OCI-LY7 (cell line): Measurements from ENCODE around the gene RDH14. TPM values are rescaled to one million over a fixed set of nuclear protein-coding genes. Genes with fewer than 3 reads are reported as not detected.

ENCODE experiments used
- BruUV-seq: library from RNA; stranded (reverse); fragments of 400-500 nt; replicated peaks from 2 replicates; lab custom pipeline; 2021; lab: Mats Ljungman, UMichigan
- CTCF ChIA-PET: fragments of 300-600 bp; sonication (Branson Sonifier 250); formaldehyde crosslinking; loops from one replicate; lab custom pipeline; 2022; ENCODE audit warnings: antibody characterized with exemption; ENCODE audit not compliant: unreplicated experiment; lab: Charles Lee
- POLR2A ChIA-PET: fragments of 300-600 bp; sonication (Branson Sonifier 250); formaldehyde crosslinking; loops from one replicate; lab custom pipeline; 2022; ENCODE audit warnings: antibody characterized with exemption; lab: Charles Lee
- DNase-seq: peaks from one replicate; pipeline ENCODE4 v3.0.0-alpha.2; 2015; ENCODE audit warnings: low spot score
- H2AFZ ChIP-seq: fragments of 200-600 bp; sonication (generic), shearing (Covaris generic); 2 replicates; pipeline ENCODE4 v1.6.1; 2014; ENCODE audit warnings: mild to moderate bottlenecking, antibody characterized with exemption, low read length, moderate library complexity
- H3K27ac ChIP-seq: fragments of 200-600 bp; sonication (generic); 2 replicates; pipeline ENCODE4 v1.5.1; 2014; ENCODE audit warnings: mixed run types, low read depth, mild to moderate bottlenecking, moderate library complexity, low read length, inconsistent platforms; ENCODE audit not compliant: poor library complexity, severe bottlenecking
- H3K36me3 ChIP-seq: fragments of 200-600 bp; sonication (generic); 2 replicates; pipeline ENCODE4 v1.6.1; 2014; ENCODE audit warnings: mild to moderate bottlenecking, antibody characterized with exemption, low read length, moderate library complexity, mixed read lengths; ENCODE audit not compliant: insufficient read depth
- H3K4me1 ChIP-seq: fragments of 200-600 bp; sonication (generic); 2 replicates; pipeline ENCODE4 v1.5.1; 2014; ENCODE audit warnings: mild to moderate bottlenecking, low read length; ENCODE audit not compliant: insufficient read depth, poor library complexity, severe bottlenecking
- H3K4me2 ChIP-seq: fragments of 200-600 bp; sonication (generic); 2 replicates; pipeline ENCODE4 v1.6.1; 2014; ENCODE audit warnings: mild to moderate bottlenecking, low read length
- H3K4me3 ChIP-seq: fragments of 200-600 bp; sonication (generic); 2 replicates; pipeline ENCODE4 v1.5.1; 2014; ENCODE audit warnings: mild to moderate bottlenecking, low read depth, low read length; ENCODE audit not compliant: poor library complexity, severe bottlenecking
- H3K79me2 ChIP-seq: fragments of 200-600 bp; sonication (generic); 2 replicates; pipeline ENCODE4 v1.6.1; 2016; ENCODE audit warnings: low read depth, mild to moderate bottlenecking, low read length, moderate library complexity, mixed read lengths; ENCODE audit not compliant: insufficient read depth
- H3K9me2 ChIP-seq: fragments of 200-600 bp; sonication (generic); 2 replicates; pipeline ENCODE4 v1.6.1; 2016; ENCODE audit warnings: mild to moderate bottlenecking, low read length, mixed read lengths; ENCODE audit not compliant: insufficient read depth
- H3K9me3 ChIP-seq: fragments of 200-600 bp; sonication (generic); 2 replicates; pipeline ENCODE4 v1.6.1; 2014; ENCODE audit warnings: mild to moderate bottlenecking, mixed run types, low read length, mixed read lengths
- H4K20me1 ChIP-seq: fragments of 200-600 bp; sonication (generic); 2 replicates; pipeline ENCODE4 v1.6.1; 2014; ENCODE audit warnings: mild to moderate bottlenecking, antibody characterized with exemption, low read length, moderate library complexity, mixed read lengths; ENCODE audit not compliant: insufficient read depth
- EZH2phosphoT487 ChIP-seq: fragments of 200-600 bp; sonication (generic); IDR thresholded peaks from 2 replicates; pipeline ENCODE4 v1.6.1; 2018; ENCODE audit warnings: low read depth, borderline replicate concordance, mild to moderate bottlenecking, mixed run types, antibody characterized with exemption, low read length, moderate library complexity, mixed read lengths
- intact Hi-C: fragments of 100-400 bp; cut with micrococcal nuclease; formaldehyde crosslinking; loops from one replicate; pipeline ENCODE4 v1.10.0; 2022; ENCODE audit not compliant: unreplicated experiment
- total RNA-seq, 2 experiments: library from RNA; depleted of rRNA in 1 of 2; stranded (reverse); fragments of >200 nt in 1 of 2; shearing (Covaris generic) in 1 of 2; gene quantifications; 2 replicates each; pipeline ENCODE4 v1.2.3, GENCODE V29; 2014 to 2022
- TF ChIP-seq, protein P1 (sequence below): fragments of 200-600 bp; sonication (generic); conservative IDR thresholded peaks from 2 replicates; pipeline ENCODE4 v1.5.1; 2014; ENCODE audit warnings: mild to moderate bottlenecking, antibody characterized with exemption, low read length, moderate library complexity, mixed read lengths

Gene RDH14
- total RNA-seq, 2 experiments from 2014 or later: 20.6 to 25.2 TPM

- Histone ChIP-seq H4K20me1 (peaks cover 12% of the 10 kb centered on the region; the same call in 1 of the 2 replicates), H3K9me3 (peaks cover 7% of the 10 kb centered on the region; the same call in 1 of the 2 replicates), H3K4me1 (peaks cover 24% of the 10 kb centered on the region), H2AFZ (peak overlapping the region; percentile 81; the same call in 1 of the 2 replicates), H3K4me3 (peak overlapping the region; percentile 88), H3K36me3 (peaks cover 16% of the 10 kb centered on the region), H3K9me2 (no peaks in the 10 kb centered on the region), H3K79me2 (peaks cover 29% of the 10 kb centered on the region), H3K4me2 (peak overlapping the region; percentile 71), H3K27ac (peak overlapping the region; percentile 55)
- POLR2A ChIA-PET: interaction anchor here (0.6 to 2.6 kb wide), 10 partner anchors 11 to 788 kb away, joined by 3 to 10 read pairs (median 4); no protein-coding TSS in a partner anchor
- no peak for DNase-seq
- intact Hi-C loops: loop anchor here (2.0 to 5.0 kb wide), 3 partner anchors 41 to 1343 kb away; partner anchors contain the start of gene TTC32
- CTCF ChIA-PET: interaction anchor here (0.9 kb wide), 1 partner anchor 39 kb away, joined by 3 read pairs; no protein-coding TSS in a partner anchor
- TF ChIP-seq, protein P1, sequence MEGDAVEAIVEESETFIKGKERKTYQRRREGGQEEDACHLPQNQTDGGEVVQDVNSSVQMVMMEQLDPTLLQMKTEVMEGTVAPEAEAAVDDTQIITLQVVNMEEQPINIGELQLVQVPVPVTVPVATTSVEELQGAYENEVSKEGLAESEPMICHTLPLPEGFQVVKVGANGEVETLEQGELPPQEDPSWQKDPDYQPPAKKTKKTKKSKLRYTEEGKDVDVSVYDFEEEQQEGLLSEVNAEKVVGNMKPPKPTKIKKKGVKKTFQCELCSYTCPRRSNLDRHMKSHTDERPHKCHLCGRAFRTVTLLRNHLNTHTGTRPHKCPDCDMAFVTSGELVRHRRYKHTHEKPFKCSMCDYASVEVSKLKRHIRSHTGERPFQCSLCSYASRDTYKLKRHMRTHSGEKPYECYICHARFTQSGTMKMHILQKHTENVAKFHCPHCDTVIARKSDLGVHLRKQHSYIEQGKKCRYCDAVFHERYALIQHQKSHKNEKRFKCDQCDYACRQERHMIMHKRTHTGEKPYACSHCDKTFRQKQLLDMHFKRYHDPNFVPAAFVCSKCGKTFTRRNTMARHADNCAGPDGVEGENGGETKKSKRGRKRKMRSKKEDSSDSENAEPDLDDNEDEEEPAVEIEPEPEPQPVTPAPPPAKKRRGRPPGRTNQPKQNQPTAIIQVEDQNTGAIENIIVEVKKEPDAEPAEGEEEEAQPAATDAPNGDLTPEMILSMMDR: no peak
- TF ChIP-seq EZH2phosphoT487: no peak
- BruUV-seq: TSS peak; percentile 56
Observed at GRCh38 chr2:18559531-18560030, 872 bp downstream of the RDH14 start.

- intact Hi-C loops: no loop called here
- peak overlapping the region; percentile 71 for H3K4me2 ChIP-seq
- H3K4me3 ChIP-seq: no peak overlapping the region
- no peaks in the 10 kb centered on the region for H3K9me2 ChIP-seq
- TF ChIP-seq EZH2phosphoT487: no peak
- TF ChIP-seq, protein P1: no peak
- peaks cover 34% of the 10 kb centered on the region for H3K79me2 ChIP-seq
- CTCF ChIA-PET: no interaction called here
- no peak overlapping the region for H3K27ac ChIP-seq
- BruUV-seq: no TSS peak
- POLR2A ChIA-PET: interaction anchor here (0.6 to 2.6 kb wide), 4 partner anchors 9 to 171 kb away, joined by 3 to 11 read pairs (median 8); no protein-coding TSS in a partner anchor
- peaks cover 24% of the 10 kb centered on the region for H3K4me1 ChIP-seq
- H2AFZ ChIP-seq: no peak overlapping the region
- peaks cover 12% of the 10 kb centered on the region; the same call in 1 of the 2 replicates for H4K20me1 ChIP-seq
- peaks cover 27% of the 10 kb centered on the region for H3K36me3 ChIP-seq
- H3K9me3 ChIP-seq: no peaks in the 10 kb centered on the region
- DNase-seq: no peak
Observed at GRCh38 chr2:18558458-18558857, 2.0 kb downstream of the RDH14 start.

DNA sequence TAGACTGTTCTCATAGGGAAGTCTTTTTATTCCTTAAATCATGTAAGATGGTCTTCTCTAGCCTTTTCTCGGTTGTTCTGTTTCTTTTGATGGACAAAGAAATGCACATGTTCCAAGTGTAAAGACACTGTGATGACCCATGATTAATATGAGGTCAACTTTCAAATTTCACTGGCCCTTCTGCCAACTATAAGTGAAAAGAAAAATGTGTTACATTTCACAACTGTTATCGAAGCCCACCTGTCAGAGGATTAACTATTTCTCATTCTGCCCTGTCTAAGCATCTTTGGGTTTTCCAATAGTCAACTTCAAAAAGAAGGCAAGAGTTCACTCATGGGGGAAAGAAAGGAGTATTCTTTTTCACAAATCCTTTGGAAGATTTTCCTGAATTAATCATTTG lies 3.3 kb downstream of the RDH14 start:
- CTCF ChIA-PET: no interaction called here
- BruUV-seq: no TSS peak
- Histone ChIP-seq H3K9me2 (no peaks in the 10 kb centered on the region), H3K4me3 (no peak overlapping the region), H3K9me3 (no peaks in the 10 kb centered on the region), H2AFZ (no peak overlapping the region), H3K4me2 (no peak overlapping the region), H3K4me1 (peaks cover 24% of the 10 kb centered on the region), H3K27ac (no peak overlapping the region), H3K79me2 (peaks cover 34% of the 10 kb centered on the region), H3K36me3 (peaks cover 41% of the 10 kb centered on the region), H4K20me1 (peaks cover 12% of the 10 kb centered on the region; the same call in 1 of the 2 replicates)
- TF ChIP-seq EZH2phosphoT487: no peak
- TF ChIP-seq, protein P1: no peak
- POLR2A ChIA-PET: interaction anchor here (1.6 kb wide), 1 partner anchor 10 kb away, joined by 11 read pairs; no protein-coding TSS in a partner anchor
- DNase-seq: no peak
- intact Hi-C loops: no loop called here
